ENCODE measurements around the gene ANKFY1.

The ANKFY1 gene

DNA sequence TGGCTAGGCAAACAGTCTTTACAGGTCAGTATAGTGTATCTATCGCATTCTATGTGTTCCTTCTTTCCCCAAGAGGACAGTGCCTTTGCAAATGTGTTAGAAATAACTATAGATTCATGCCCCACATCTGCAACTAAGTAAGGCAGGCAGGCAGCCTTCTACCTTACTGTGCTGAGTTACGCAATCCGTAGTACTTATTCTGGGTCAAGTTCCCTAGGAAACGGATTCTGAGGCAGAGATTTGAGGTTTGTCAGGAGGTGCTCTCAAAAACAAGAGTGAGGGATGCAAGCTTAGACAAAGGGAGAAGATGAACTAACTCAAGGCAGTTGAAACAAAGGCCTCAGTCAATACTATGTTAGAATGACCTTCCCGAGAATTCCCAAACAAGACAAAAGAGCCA is 12.7 kb upstream of the ANKFY1 start:
- no peak for DNase-seq
- Histone ChIP-seq H3K4me3 (ENCODE audit: low read depth, low read length) (no peak overlapping the region), H3K27me3 (no peaks in the 10 kb centered on the region), H3K36me3 (no peaks in the 10 kb centered on the region; the same call in 1 of the 2 replicates), H3K9me3 (no peaks in the 10 kb centered on the region), H3K4me1 (no peaks in the 10 kb centered on the region)
- TF ChIP-seq, protein P1, sequence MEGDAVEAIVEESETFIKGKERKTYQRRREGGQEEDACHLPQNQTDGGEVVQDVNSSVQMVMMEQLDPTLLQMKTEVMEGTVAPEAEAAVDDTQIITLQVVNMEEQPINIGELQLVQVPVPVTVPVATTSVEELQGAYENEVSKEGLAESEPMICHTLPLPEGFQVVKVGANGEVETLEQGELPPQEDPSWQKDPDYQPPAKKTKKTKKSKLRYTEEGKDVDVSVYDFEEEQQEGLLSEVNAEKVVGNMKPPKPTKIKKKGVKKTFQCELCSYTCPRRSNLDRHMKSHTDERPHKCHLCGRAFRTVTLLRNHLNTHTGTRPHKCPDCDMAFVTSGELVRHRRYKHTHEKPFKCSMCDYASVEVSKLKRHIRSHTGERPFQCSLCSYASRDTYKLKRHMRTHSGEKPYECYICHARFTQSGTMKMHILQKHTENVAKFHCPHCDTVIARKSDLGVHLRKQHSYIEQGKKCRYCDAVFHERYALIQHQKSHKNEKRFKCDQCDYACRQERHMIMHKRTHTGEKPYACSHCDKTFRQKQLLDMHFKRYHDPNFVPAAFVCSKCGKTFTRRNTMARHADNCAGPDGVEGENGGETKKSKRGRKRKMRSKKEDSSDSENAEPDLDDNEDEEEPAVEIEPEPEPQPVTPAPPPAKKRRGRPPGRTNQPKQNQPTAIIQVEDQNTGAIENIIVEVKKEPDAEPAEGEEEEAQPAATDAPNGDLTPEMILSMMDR (IDR thresholded peaks at IDR 0.05; ENCODE audit: low read depth, low read length): no peak

DNA sequence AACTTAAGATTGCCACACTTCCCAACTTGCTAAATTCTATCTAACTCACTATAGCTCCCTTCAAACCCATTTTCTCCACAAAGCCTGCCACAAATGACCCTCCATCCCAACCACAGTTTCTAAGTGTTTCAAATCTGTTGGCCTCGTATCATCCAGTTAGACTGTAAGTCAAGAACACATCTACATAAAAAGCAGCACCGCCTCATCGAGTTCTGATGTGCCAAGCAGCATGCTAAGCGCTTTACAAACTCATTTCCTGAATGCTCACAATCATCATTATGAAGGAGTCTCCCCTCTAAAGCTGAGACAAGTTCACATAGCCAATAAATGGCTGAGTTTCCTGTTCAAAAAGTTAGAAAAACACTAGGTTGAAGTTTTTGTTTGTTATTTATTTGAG is 9.2 kb upstream of the ANKFY1 start:
- Histone ChIP-seq H3K4me3 (ENCODE audit: low read depth, low read length) (no peak overlapping the region), H3K27me3 (no peaks in the 10 kb centered on the region), H3K9me3 (no peaks in the 10 kb centered on the region), H3K36me3 (no peaks in the 10 kb centered on the region; the same call in 1 of the 2 replicates), H3K4me1 (no peaks in the 10 kb centered on the region)
- TF ChIP-seq, protein P1 (IDR thresholded peaks at IDR 0.05; ENCODE audit: low read depth, low read length): no peak
- DNase-seq: no peak

DNA sequence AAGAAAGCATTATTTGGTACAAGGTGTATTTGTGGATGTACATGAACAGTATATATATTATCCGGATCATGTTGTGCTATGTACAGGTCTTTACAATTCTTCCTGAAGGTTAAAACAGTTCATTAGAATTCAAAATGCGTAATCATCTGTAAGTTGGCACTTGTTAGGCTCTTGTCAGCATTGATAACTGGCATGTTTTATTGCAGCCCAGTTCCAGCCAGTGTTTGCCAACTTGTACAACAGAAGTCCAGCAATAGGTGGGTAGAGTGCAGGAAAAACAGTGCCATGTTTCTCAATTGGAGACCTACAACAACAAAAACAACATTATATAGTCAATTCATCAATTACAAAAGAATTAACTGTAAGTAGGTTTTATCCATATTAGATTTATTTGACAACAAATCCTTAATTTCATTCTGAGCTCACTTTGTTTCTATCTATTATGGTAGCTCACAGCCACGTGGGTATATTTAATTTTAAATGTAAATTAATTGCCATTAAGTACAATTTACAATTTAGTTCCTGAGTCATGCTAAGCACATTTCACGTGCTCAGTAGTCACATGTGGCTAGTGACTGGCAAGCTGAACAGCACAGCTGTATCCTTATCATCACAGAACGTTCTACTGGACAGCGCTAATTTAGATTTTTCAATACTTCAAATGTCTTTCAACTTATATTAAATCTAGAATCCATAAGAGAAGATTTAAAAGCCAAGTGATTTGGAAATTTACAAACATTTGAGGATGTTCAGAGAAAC is 8.6 kb upstream of the ANKFY1 start:
- Histone ChIP-seq H3K4me3 (ENCODE audit: low read depth, low read length) (no peak overlapping the region), H3K4me1 (no peaks in the 10 kb centered on the region), H3K27me3 (no peaks in the 10 kb centered on the region), H3K9me3 (no peaks in the 10 kb centered on the region), H3K36me3 (no peaks in the 10 kb centered on the region; the same call in 1 of the 2 replicates)
- no peak for DNase-seq
- TF ChIP-seq, protein P1 (IDR thresholded peaks at IDR 0.05; ENCODE audit: low read depth, low read length): no peak

DNA sequence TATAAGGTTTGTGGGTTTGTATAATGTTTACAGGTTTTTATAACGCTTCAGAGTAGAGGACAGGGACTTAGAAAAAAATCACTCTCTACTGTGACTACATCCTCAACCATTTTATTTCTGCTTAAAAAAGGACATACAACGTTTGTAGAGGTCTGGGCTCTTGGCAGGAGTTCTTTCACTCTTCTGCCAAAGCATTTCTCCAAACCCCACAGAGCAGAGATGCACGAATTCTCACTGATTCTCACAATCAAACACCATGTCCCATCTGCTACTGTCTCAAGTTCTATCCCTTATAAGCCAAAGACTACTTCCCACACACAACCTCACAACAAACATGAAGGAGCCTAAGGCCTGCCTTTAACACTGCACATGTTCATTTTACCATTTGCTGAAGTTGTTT is 7.0 kb upstream of the ANKFY1 start:
- Histone ChIP-seq H3K9me3 (no peaks in the 10 kb centered on the region), H3K27me3 (no peaks in the 10 kb centered on the region), H3K36me3 (no peaks in the 10 kb centered on the region; the same call in 1 of the 2 replicates), H3K4me3 (ENCODE audit: low read depth, low read length) (no peak overlapping the region), H3K4me1 (no peaks in the 10 kb centered on the region)
- no peak for DNase-seq
- TF ChIP-seq, protein P1 (IDR thresholded peaks at IDR 0.05; ENCODE audit: low read depth, low read length): no peak

DNA sequence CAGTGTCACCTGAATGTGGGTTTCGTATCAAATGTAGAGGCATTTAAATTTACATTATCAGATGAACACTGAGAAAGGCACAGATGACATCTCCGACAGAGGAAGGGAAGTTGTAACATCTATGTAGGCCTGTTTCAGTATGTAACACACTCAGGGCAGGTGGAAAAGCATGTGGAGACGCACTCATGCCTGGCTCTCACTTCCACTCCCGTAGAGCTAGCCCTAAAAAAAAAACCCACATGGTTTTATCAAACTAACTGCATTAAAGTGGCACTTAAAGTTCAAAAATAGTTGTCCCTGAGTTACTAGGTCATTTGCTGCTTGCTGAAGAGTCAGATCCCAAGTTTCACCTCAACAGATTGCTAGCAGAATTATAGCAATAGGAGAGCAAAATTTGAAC is 6.1 kb upstream of the ANKFY1 start:
- no peaks in the 10 kb centered on the region; the same call in 1 of the 2 replicates for H3K36me3 ChIP-seq
- H3K27me3 ChIP-seq: no peaks in the 10 kb centered on the region
- H3K4me1 ChIP-seq: no peaks in the 10 kb centered on the region
- H3K9me3 ChIP-seq: no peaks in the 10 kb centered on the region
- TF ChIP-seq, protein P1 (IDR thresholded peaks at IDR 0.05; ENCODE audit: low read depth, low read length): no peak
- no peak for DNase-seq
- H3K4me3 ChIP-seq (ENCODE audit: low read depth, low read length): no peak overlapping the region

DNA sequence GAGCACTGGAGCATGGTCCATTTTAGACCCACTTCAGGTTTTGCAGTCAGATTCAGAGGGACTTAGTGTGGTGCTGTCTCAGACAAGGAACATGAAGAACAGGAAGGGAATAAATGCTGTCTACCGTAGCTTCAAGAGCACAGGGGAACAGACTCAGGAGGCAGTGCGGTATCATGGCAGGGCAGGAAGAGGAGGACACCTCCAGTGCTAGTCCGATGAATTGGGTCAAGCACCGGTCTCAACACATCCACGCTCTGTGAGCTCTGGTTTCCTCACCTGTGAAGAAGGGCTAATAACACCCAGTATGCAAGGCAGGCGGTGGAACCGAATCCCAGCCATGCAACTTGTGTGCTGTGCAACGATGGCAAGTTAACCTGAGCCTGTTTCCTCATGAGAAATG is 3.6 kb upstream of the ANKFY1 start:
- no peak overlapping the region for H3K4me3 ChIP-seq (ENCODE audit: low read depth, low read length)
- no peaks in the 10 kb centered on the region for H3K4me1 ChIP-seq
- no peak for DNase-seq
- H3K36me3 ChIP-seq: no peaks in the 10 kb centered on the region; the same call in 1 of the 2 replicates
- no peaks in the 10 kb centered on the region for H3K9me3 ChIP-seq
- TF ChIP-seq, protein P1 (IDR thresholded peaks at IDR 0.05; ENCODE audit: low read depth, low read length): no peak
- H3K27me3 ChIP-seq: no peaks in the 10 kb centered on the region

Measured in BE2C (cell line).